Measurements from ENCODE around the gene ARID5A. TPM values are rescaled to one million over a fixed set of nuclear protein-coding genes. Genes with fewer than 3 reads are reported as not detected.

Gene ARID5A
- total RNA-seq, 1 experiment from 2014 or later: 3.3 TPM

DNA sequence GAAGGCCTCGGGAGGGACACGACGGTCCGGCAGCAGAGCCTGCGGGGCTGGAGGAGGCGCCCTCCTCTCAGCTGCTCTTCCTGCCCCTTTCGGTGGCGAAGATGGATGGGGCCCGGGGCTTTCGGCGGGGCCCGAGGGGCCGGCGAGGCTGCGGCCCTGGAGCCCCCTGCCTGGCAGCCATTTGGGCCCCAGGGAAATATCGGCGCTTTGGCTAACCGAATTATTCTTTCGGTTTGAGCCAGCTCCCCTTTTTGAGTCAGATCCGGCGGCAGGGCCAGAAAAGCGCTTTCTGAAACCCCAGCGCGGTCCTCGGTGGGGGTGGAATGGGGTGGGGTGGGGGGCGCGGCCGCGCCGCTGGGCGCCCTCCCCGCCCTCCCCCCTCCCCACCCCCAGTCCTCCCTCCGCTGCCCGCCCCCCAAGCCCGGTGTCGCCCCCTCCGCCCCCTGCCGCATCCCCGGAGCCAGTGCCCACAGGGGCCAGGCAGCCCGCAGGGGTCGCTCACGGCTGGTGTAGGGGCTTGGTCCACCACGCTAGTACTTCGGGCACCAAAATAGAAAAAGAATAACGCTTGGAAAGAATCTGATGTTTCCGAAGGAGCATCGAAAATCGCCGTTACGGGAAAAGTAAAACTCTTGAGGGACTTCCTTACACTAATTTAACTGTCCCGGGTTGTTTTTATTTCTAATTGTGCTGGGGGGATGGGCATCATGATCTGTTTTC, 9.1 kb upstream of the ARID5A start:
- Histone ChIP-seq H3K4me3 (ENCODE audit: low read depth, low read length) (no peak overlapping the region), H3K27me3 (replicated peaks; ENCODE audit: control insufficient read depth, insufficient read depth, low read length) (no peaks in the 10 kb centered on the region), H3K36me3 (ENCODE audit: control insufficient read depth, insufficient read depth, low read length) (no peaks in the 10 kb centered on the region), H3K4me1 (no peaks in the 10 kb centered on the region), H3K9me3 (no peaks in the 10 kb centered on the region)
- POLR2A ChIA-PET: no interaction called here
- no peak overlapping the region for H3K27ac Mint-ChIP-seq (ENCODE audit: unreplicated experiment)
- DNase-seq: no peak
- BruUV-seq (replicated peaks): no TSS peak
- no peaks in the 10 kb centered on the region for H3K27me3 Mint-ChIP-seq (ENCODE audit: insufficient read depth, unreplicated experiment)
- TF ChIP-seq, protein P1, sequence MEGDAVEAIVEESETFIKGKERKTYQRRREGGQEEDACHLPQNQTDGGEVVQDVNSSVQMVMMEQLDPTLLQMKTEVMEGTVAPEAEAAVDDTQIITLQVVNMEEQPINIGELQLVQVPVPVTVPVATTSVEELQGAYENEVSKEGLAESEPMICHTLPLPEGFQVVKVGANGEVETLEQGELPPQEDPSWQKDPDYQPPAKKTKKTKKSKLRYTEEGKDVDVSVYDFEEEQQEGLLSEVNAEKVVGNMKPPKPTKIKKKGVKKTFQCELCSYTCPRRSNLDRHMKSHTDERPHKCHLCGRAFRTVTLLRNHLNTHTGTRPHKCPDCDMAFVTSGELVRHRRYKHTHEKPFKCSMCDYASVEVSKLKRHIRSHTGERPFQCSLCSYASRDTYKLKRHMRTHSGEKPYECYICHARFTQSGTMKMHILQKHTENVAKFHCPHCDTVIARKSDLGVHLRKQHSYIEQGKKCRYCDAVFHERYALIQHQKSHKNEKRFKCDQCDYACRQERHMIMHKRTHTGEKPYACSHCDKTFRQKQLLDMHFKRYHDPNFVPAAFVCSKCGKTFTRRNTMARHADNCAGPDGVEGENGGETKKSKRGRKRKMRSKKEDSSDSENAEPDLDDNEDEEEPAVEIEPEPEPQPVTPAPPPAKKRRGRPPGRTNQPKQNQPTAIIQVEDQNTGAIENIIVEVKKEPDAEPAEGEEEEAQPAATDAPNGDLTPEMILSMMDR (IDR thresholded peaks at IDR 0.05; ENCODE audit: insufficient read depth in 1 of 2, low read depth in 1 of 2, low read length in 1 of 2, severe bottlenecking in 1 of 2, unreplicated experiment in 1 of 2): no peak
- CTCF ChIA-PET: no interaction called here
- H3K9me3 Mint-ChIP-seq (ENCODE audit: unreplicated experiment): no peaks in the 10 kb centered on the region
- no peaks in the 10 kb centered on the region for H3K36me3 Mint-ChIP-seq (ENCODE audit: insufficient read depth, unreplicated experiment)
- H3K4me1 Mint-ChIP-seq (ENCODE audit: low read depth, unreplicated experiment): peaks cover 5% of the 10 kb centered on the region
- no peak overlapping the region for H3K4me3 Mint-ChIP-seq (ENCODE audit: unreplicated experiment)
- intact Hi-C loops (cut with micrococcal nuclease; ENCODE audit: unreplicated experiment): no loop called here

DNA sequence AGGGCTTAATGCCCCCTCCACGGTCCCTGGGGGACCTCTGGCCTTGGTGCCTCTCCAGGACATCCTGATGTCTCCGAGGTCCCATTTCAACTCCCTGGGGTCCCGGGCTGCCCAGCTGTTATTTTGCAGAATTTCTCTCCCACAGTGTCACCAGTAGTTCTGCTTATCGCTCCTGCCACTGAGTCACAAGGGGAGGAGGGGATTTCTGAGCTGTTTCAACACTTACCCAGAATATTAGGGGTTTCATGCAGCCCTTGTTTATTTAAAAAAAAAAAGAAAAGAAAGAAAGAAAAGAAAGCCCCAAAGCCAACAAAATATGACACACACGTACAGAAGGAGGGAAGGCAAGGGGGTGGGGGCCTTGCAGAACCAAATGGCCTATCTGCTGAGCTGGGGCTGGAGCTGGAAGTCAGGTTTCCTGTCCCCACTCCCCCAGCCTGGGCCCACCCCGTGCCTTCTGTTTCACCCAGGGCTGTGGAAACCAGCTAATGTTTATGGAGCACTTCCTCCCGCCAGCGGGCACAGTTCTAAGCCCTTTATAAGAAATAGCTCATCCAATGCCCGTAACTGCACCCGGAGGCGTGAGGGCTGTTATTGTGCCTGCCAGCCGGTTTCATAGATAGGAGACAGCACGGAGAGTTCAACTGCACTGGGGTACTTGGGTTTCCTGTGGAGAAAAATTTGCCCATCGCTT, 8.4 kb upstream of the ARID5A start:
- TF ChIP-seq, protein P1 (IDR thresholded peaks at IDR 0.05; ENCODE audit: insufficient read depth in 1 of 2, low read depth in 1 of 2, low read length in 1 of 2, severe bottlenecking in 1 of 2, unreplicated experiment in 1 of 2): no peak
- Histone ChIP-seq H3K4me1 (no peaks in the 10 kb centered on the region), H3K36me3 (ENCODE audit: control insufficient read depth, insufficient read depth, low read length) (no peaks in the 10 kb centered on the region), H3K27me3 (replicated peaks; ENCODE audit: control insufficient read depth, insufficient read depth, low read length) (no peaks in the 10 kb centered on the region), H3K4me3 (ENCODE audit: low read depth, low read length) (no peak overlapping the region), H3K9me3 (no peaks in the 10 kb centered on the region)
- intact Hi-C loops (cut with micrococcal nuclease; ENCODE audit: unreplicated experiment): no loop called here
- Mint-ChIP-seq H3K4me3 (ENCODE audit: unreplicated experiment) (no peak overlapping the region), H3K27ac (ENCODE audit: unreplicated experiment) (no peak overlapping the region), H3K4me1 (ENCODE audit: low read depth, unreplicated experiment) (peaks cover 5% of the 10 kb centered on the region), H3K9me3 (ENCODE audit: unreplicated experiment) (no peaks in the 10 kb centered on the region), H3K36me3 (ENCODE audit: insufficient read depth, unreplicated experiment) (no peaks in the 10 kb centered on the region), H3K27me3 (ENCODE audit: insufficient read depth, unreplicated experiment) (no peaks in the 10 kb centered on the region)
- BruUV-seq (replicated peaks): no TSS peak
- DNase-seq: no peak
- ChIA-PET CTCF (no interaction called here), POLR2A (no interaction called here)

DNA sequence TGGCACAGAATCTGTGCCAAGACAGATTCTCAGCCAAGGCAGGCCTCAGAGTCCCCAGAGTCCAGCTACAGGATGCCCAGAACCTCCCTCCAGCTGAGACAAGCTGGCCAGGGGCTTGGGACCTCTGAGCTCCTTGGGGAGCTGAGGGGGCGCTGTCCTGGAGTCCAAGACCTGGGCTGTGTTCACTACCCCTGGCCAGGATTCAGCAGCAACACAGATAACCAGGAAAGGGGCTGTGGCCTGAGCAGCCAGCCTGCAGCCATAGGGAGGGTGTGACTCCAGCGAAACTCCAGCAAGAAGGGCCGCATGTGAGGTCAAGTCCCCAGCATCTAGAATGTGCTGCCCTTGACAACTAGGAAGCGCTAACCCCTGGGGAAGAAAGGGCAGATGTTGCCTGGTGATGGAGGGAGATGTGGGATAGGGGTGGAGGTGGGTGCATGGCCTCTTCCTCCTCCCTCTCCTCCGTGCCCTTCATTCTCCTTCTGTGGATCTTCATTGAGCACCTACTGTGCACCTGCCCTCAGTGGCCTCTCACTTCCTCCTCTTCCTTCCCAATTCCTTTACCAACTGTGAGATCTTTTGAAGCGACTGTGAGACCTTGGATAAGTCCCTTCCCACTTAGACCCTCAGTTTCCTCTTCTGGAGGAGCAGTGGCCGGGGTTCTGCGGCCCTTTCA, 7.7 kb upstream of the ARID5A start:
- DNase-seq: no peak
- Histone ChIP-seq H3K9me3 (no peaks in the 10 kb centered on the region), H3K36me3 (ENCODE audit: control insufficient read depth, insufficient read depth, low read length) (no peaks in the 10 kb centered on the region), H3K27me3 (replicated peaks; ENCODE audit: control insufficient read depth, insufficient read depth, low read length) (no peaks in the 10 kb centered on the region), H3K4me1 (no peaks in the 10 kb centered on the region), H3K4me3 (ENCODE audit: low read depth, low read length) (no peak overlapping the region)
- no peaks in the 10 kb centered on the region for H3K9me3 Mint-ChIP-seq (ENCODE audit: unreplicated experiment)
- H3K27ac Mint-ChIP-seq (ENCODE audit: unreplicated experiment): no peak overlapping the region
- intact Hi-C loops (cut with micrococcal nuclease; ENCODE audit: unreplicated experiment): no loop called here
- ChIA-PET CTCF (no interaction called here), POLR2A (no interaction called here)
- H3K36me3 Mint-ChIP-seq (ENCODE audit: insufficient read depth, unreplicated experiment): no peaks in the 10 kb centered on the region
- no peak overlapping the region for H3K4me3 Mint-ChIP-seq (ENCODE audit: unreplicated experiment)
- H3K27me3 Mint-ChIP-seq (ENCODE audit: insufficient read depth, unreplicated experiment): no peaks in the 10 kb centered on the region
- H3K4me1 Mint-ChIP-seq (ENCODE audit: low read depth, unreplicated experiment): peaks cover 5% of the 10 kb centered on the region
- BruUV-seq (replicated peaks): no TSS peak
- TF ChIP-seq, protein P1 (IDR thresholded peaks at IDR 0.05; ENCODE audit: insufficient read depth in 1 of 2, low read depth in 1 of 2, low read length in 1 of 2, severe bottlenecking in 1 of 2, unreplicated experiment in 1 of 2): no peak
